Measurements from ENCODE around the gene VEGFA.

Gene VEGFA

GRCh38 chr6:43826730-43827129 is 56.7 kb downstream of the VEGFA start:
- DNase-seq: no peak

DNA sequence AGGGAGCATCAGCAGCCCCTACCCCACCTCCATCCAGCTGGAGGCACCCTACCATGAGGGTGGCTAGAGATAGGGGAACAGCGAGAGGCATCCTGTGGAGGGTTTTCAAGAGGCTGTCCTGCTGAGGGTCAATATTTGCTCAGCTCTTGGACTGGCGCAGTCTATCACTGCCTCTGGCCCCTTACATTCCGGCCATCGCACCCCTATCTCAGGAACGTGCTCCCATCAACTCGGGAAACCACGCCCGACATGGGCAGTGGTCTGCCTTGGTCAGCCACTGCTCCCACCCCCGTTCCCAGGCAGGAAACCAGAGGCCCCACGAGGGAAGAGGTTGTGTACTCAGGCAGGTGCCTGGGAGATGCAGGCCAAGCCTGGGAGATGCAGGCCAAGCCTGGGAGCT is 57.9 kb downstream of the VEGFA start:
- DNase-seq: no peak

DNA sequence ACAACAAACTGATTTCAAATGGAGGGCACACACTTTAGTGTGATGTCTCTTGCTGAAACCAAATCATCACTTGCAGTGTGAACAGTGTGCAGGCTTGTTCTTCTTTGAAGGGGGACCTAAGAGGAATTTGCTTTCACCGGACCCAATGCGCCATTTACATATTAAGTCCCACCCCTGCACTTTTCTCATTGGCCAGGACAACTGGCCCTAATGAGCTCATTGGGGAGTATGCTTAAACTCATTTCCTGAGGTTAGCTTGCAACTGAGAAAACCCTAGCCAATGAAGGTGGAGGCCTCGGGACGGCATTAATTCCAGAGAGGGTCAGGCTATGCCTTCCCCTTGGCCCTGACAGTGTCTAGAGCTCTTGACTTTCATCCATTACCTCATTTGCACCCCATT is 58.7 kb downstream of the VEGFA start:
- no peak for DNase-seq

- no peak for DNase-seq
These were observed 59.5 kb downstream of the VEGFA start for GRCh38 chr6:43829470-43829869.

- DNase-seq: no peak
These were observed 60.8 kb downstream of the VEGFA start for GRCh38 chr6:43830775-43831174.

DNA sequence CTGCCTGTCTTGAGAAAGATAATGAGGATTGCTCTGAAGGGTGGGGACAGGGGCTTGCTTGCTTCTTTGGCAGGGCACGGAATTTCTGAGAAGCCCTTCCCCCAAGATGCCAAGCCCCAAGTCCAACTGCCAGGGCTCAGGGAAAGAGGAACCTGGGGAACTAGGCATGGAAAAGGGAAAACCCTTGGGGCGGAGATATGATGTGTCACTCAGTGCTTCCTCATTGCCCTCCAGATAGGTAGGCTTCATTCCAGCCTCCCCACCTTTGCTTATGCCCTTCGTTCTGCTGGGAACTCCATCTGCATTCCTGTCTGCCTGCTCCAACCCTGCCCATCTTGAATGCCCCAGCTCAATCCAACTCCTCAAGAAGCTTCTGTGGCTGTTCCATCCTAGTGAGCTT is 61.2 kb downstream of the VEGFA start:
- DNase-seq: no peak

GRCh38 chr6:43833223-43833995 is 63.4 kb downstream of the VEGFA start:
- no peak for DNase-seq

DNA sequence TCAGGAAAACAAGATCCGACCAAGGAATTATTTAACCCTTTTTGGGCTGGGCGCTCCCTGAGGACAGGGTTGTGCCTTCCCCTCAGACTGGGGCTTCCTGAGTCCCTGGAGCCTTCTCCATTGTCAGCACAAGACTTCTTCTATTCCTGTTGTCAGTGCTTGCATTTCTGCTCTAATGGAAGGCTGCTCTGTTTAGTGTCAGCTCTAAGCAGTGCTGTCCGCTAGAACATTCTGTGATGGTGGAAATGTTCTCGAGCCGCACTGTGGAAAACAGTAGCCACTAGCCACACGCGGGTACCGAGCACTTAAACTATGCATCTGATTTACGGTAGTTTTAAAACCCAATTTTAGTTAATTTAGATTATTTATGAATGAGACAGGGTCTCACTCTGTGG is 64.0 kb downstream of the VEGFA start:
- no peak for DNase-seq

- DNase-seq: no peak
These were observed 64.6 kb downstream of the VEGFA start for GRCh38 chr6:43834528-43835155.

- no peak for DNase-seq
These were observed 65.9 kb downstream of the VEGFA start for GRCh38 chr6:43835872-43836419.

All from CD4-positive, alpha-beta T cell treated with Interleukin-4 for 4 hours (primary cell).